SK-N-SH treated with all-trans-retinoic acid at 6 μM for 48 hours (cell line): ENCODE results near the gene RAB35.

ENCODE experiments used
- ATAC-seq: fragments of 200-7000 bp; cut with Tn5 transposase; 3 replicates; pipeline ENCODE4 v1.9.1; 2020; ENCODE audit warnings: mild to moderate bottlenecking, moderate library complexity
- ARNTL ChIP-seq: fragments of 450-650 bp; formaldehyde crosslinking; IDR thresholded peaks from 2 replicates; pipeline ENCODE4 v1.5.0; 2020; ENCODE audit warnings: low read depth, mild to moderate bottlenecking, moderate library complexity, borderline replicate concordance
- BACH2 ChIP-seq: fragments of 250-450 bp; sonication (Bioruptor Pico); IDR thresholded peaks from 2 replicates; pipeline ENCODE4 v1.9.0; 2021; ENCODE audit warnings: mild to moderate bottlenecking, borderline replicate concordance
- CSDC2 ChIP-seq: fragments of 250-450 bp; sonication (Bioruptor Pico); IDR thresholded peaks from 2 replicates; pipeline ENCODE4 v1.5.0; 2020; ENCODE audit warnings: mild to moderate bottlenecking, moderate library complexity
- ESRRG ChIP-seq: fragments of 250-450 bp; sonication (Bioruptor Pico); IDR thresholded peaks from 2 replicates; pipeline ENCODE4 v1.6.1; 2021; ENCODE audit warnings: mild to moderate bottlenecking
- GLIS3 ChIP-seq: fragments of 250-450 bp; sonication (Bioruptor Pico); IDR thresholded peaks from 2 replicates; pipeline ENCODE4 v1.5.0; 2020; ENCODE audit warnings: mild to moderate bottlenecking, moderate library complexity
- ISL1 ChIP-seq: fragments of 250-450 bp; sonication (Bioruptor Pico); IDR thresholded peaks from 2 replicates; pipeline ENCODE4 v2.1.2; 2022; ENCODE audit warnings: mild to moderate bottlenecking, moderate library complexity
- OSR1 ChIP-seq: fragments of 250-450 bp; sonication (Bioruptor Pico); IDR thresholded peaks from 2 replicates; pipeline ENCODE4 v1.8.0; 2022; ENCODE audit warnings: moderate library complexity, mild to moderate bottlenecking, inconsistent platforms
- PPARA ChIP-seq: fragments of 250-450 bp; sonication (Bioruptor Pico); IDR thresholded peaks from 2 replicates; pipeline ENCODE4 v1.5.0; 2020; ENCODE audit warnings: mild to moderate bottlenecking, borderline replicate concordance
- RARB ChIP-seq: fragments of 250-450 bp; sonication (Bioruptor Pico); IDR thresholded peaks from 2 replicates; pipeline ENCODE4 v1.8.0; 2021; ENCODE audit warnings: mild to moderate bottlenecking, moderate library complexity
- SNAI2 ChIP-seq: fragments of 250-450 bp; sonication (Bioruptor Pico); IDR thresholded peaks from 2 replicates; pipeline ENCODE4 v1.5.0; 2020; ENCODE audit warnings: mild to moderate bottlenecking, moderate library complexity
- TCF4 ChIP-seq: fragments of 250-450 bp; sonication (Bioruptor Pico); IDR thresholded peaks from 2 replicates; pipeline ENCODE4 v1.8.0; 2021; ENCODE audit warnings: mild to moderate bottlenecking, moderate library complexity, borderline replicate concordance
- TOX ChIP-seq: fragments of 250-450 bp; sonication (Bioruptor Pico); IDR thresholded peaks from 2 replicates; pipeline ENCODE4 v1.8.0; 2021; ENCODE audit warnings: mild to moderate bottlenecking, moderate library complexity, borderline replicate concordance
- TSHZ2 ChIP-seq: fragments of 250-450 bp; sonication (Bioruptor Pico); IDR thresholded peaks from 2 replicates; pipeline ENCODE4 v1.5.0; 2020; ENCODE audit warnings: mild to moderate bottlenecking, moderate library complexity
- ZC3H10 ChIP-seq: fragments of 250-450 bp; sonication (Bioruptor Pico); IDR thresholded peaks from 2 replicates; pipeline ENCODE4 v1.5.1; 2021; ENCODE audit warnings: mild to moderate bottlenecking, moderate library complexity
- ZFP3 ChIP-seq: fragments of 250-450 bp; sonication (Bioruptor Pico); IDR thresholded peaks from 2 replicates; pipeline ENCODE4 v1.5.0; 2020; ENCODE audit warnings: mild to moderate bottlenecking, moderate library complexity
- ZFP30 ChIP-seq: fragments of 450-650 bp; formaldehyde crosslinking; IDR thresholded peaks from 2 replicates; pipeline ENCODE4 v1.5.0; 2022; ENCODE audit warnings: mild to moderate bottlenecking, moderate library complexity
- ZNF565 ChIP-seq: fragments of 450-650 bp; formaldehyde crosslinking; conservative IDR thresholded peaks from 2 replicates; pipeline ENCODE4 v1.5.0; 2020; ENCODE audit warnings: low read depth, mild to moderate bottlenecking, moderate library complexity
- ZNF70 ChIP-seq: fragments of 450-650 bp; formaldehyde crosslinking; IDR thresholded peaks from 2 replicates; pipeline ENCODE4 v1.5.0; 2020; ENCODE audit warnings: mild to moderate bottlenecking, moderate library complexity
- ZNF8 ChIP-seq: fragments of 450-650 bp; formaldehyde crosslinking; IDR thresholded peaks from 2 replicates; pipeline ENCODE4 v1.5.0; 2020; ENCODE audit warnings: mild to moderate bottlenecking, moderate library complexity
- TF ChIP-seq, protein P1 (sequence below): fragments of 250-450 bp; sonication (Bioruptor Pico); IDR thresholded peaks from 2 replicates; pipeline ENCODE4 v1.8.0; 2021; ENCODE audit warnings: low read depth, mild to moderate bottlenecking, moderate library complexity, borderline replicate concordance
- TF ChIP-seq, protein P2 (sequence below): fragments of 250-450 bp; sonication (Bioruptor Pico); IDR thresholded peaks from 2 replicates; pipeline ENCODE4 v1.5.1; 2020; ENCODE audit warnings: low read depth, mild to moderate bottlenecking, moderate library complexity
- TF ChIP-seq, protein P3 (sequence below): fragments of 250-450 bp; sonication (Bioruptor Pico); IDR thresholded peaks from 2 replicates; pipeline ENCODE4 v1.5.1; 2021; ENCODE audit warnings: mild to moderate bottlenecking, moderate library complexity

Gene RAB35

DNA sequence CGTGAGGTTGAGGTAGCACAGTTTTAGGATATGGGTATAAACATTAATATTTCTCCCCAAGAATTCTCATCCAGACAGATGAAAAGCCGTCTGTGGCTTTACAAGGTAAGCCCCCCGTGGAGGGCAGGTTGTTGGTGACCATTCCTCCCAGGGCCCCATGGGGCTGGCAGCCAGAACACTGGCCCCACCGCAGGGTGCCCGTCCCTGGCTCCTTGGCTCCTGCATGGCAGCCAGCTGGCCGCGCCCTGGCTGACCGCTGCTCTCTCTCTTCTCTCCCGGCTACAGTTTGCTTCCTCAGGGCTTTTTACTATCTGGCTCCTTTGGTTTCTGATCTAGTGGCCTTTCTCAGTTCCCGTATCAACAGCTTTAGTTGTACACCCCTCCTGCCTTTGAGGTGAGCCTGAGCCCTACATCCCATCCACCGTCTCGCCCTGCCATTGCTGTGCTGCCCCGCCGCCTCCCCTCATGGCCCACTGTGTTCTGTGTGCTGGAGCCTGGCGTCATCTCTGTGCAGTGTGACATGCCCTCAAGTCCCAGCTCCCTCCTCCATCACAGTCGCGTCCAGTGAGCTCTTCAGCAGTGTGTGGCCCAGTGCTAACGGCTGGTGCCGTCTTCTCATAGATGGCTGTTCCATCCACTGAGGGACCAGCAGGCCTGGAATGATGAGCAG, 25.8 kb downstream of the RAB35 start:
- no peak for ATAC-seq

DNA sequence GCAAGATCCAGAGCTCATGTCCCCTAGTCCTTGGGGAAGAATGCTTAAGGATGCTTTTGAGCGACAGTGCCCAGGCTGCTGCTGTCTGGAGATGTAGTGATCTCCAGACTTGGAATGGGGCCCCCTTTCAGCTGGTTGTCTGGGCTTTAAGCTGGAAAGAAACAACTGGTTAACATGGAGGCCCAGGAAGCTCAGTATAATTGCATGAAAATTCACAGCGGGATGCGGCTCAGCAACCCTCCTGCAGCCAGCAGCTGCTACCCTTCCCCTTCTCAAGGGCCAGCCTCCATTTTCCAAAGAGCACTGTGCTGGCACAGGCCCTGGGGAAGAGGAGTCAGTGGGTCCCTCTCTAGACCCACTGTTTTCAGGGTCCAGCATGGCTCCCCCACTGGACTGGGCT, 26.3 kb downstream of the RAB35 start:
- ATAC-seq, result no peak
- no peak for TF ChIP-seq RARB (CRISPR knock-in tag)
- no peak for TF ChIP-seq TOX (CRISPR knock-in tag)
- no peak for TF ChIP-seq GLIS3 (CRISPR knock-in tag)
- TF ChIP-seq ZNF8 (CRISPR knock-in tag), result no peak
- TF ChIP-seq ZNF565, result no peak
- TF ChIP-seq ISL1, result no peak
- TF ChIP-seq CSDC2 (CRISPR knock-in tag), result no peak
- no peak for TF ChIP-seq ARNTL (CRISPR knock-in tag)
- no peak for TF ChIP-seq ZFP30
- TF ChIP-seq BACH2 (CRISPR knock-in tag), result no peak
- TF ChIP-seq, protein P1, sequence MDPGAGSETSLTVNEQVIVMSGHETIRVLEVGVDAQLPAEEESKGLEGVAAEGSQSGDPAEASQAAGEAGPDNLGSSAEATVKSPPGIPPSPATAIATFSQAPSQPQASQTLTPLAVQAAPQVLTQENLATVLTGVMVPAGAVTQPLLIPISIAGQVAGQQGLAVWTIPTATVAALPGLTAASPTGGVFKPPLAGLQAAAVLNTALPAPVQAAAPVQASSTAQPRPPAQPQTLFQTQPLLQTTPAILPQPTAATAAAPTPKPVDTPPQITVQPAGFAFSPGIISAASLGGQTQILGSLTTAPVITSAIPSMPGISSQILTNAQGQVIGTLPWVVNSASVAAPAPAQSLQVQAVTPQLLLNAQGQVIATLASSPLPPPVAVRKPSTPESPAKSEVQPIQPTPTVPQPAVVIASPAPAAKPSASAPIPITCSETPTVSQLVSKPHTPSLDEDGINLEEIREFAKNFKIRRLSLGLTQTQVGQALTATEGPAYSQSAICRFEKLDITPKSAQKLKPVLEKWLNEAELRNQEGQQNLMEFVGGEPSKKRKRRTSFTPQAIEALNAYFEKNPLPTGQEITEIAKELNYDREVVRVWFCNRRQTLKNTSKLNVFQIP (CRISPR knock-in tag), result no peak
- no peak for TF ChIP-seq OSR1 (CRISPR knock-in tag)
- TF ChIP-seq, protein P2, sequence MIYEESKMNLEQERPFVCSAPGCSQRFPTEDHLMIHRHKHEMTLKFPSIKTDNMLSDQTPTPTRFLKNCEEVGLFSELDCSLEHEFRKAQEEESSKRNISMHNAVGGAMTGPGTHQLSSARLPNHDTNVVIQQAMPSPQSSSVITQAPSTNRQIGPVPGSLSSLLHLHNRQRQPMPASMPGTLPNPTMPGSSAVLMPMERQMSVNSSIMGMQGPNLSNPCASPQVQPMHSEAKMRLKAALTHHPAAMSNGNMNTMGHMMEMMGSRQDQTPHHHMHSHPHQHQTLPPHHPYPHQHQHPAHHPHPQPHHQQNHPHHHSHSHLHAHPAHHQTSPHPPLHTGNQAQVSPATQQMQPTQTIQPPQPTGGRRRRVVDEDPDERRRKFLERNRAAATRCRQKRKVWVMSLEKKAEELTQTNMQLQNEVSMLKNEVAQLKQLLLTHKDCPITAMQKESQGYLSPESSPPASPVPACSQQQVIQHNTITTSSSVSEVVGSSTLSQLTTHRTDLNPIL (CRISPR knock-in tag), result no peak
- TF ChIP-seq ESRRG (CRISPR knock-in tag), result no peak
- TF ChIP-seq ZC3H10 (CRISPR knock-in tag), result no peak
- no peak for TF ChIP-seq ZFP3 (CRISPR knock-in tag)
- no peak for TF ChIP-seq SNAI2 (CRISPR knock-in tag)
- no peak for TF ChIP-seq TCF4 (CRISPR knock-in tag)
- TF ChIP-seq, all 23 proteins: peak for 0

More for the DNA sequence above, 25.8 kb downstream of the RAB35 start:
- TF ChIP-seq TOX (CRISPR knock-in tag), result no peak
- TF ChIP-seq ISL1, result no peak
- TF ChIP-seq ESRRG (CRISPR knock-in tag), result no peak
- no peak for TF ChIP-seq TSHZ2 (CRISPR knock-in tag)
- no peak for TF ChIP-seq ZFP30
- TF ChIP-seq ZFP3 (CRISPR knock-in tag), result no peak
- TF ChIP-seq OSR1 (CRISPR knock-in tag), result no peak
- no peak for TF ChIP-seq TCF4 (CRISPR knock-in tag)
- TF ChIP-seq ZNF70 (CRISPR knock-in tag), result no peak
- TF ChIP-seq ZNF565, result no peak
- TF ChIP-seq, protein P3, sequence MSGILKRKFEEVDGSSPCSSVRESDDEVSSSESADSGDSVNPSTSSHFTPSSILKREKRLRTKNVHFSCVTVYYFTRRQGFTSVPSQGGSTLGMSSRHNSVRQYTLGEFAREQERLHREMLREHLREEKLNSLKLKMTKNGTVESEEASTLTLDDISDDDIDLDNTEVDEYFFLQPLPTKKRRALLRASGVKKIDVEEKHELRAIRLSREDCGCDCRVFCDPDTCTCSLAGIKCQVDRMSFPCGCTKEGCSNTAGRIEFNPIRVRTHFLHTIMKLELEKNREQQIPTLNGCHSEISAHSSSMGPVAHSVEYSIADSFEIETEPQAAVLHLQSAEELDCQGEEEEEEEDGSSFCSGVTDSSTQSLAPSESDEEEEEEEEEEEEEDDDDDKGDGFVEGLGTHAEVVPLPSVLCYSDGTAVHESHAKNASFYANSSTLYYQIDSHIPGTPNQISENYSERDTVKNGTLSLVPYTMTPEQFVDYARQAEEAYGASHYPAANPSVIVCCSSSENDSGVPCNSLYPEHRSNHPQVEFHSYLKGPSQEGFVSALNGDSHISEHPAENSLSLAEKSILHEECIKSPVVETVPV (CRISPR knock-in tag), result no peak
- TF ChIP-seq BACH2 (CRISPR knock-in tag), result no peak
- TF ChIP-seq PPARA (CRISPR knock-in tag), result no peak

DNA sequence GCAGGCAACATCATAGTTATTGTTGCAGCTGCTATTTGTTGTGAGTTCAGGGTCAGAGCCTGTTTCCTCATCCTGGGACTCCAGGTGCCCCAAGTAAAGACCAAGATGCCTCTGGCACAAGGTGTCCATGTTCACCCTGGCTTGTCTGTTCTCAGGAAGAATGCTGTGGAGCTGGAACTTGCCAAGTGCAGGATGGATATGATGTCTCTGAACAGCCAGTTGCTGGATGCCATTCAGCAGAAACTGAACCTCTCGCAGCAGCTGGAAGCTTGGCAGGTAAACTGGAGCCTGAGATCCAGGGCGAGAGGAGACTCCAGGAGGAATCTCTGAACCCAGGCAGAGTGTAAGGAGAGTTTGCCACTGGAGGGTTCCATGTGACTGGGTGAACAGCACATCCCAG, 26.8 kb downstream of the RAB35 start:
- ATAC-seq, result no peak
- TF ChIP-seq ISL1 (no peak), TSHZ2 (CRISPR knock-in tag) (no peak), GLIS3 (CRISPR knock-in tag) (no peak), PPARA (CRISPR knock-in tag) (no peak), BACH2 (CRISPR knock-in tag) (no peak), TOX (CRISPR knock-in tag) (no peak), ARNTL (CRISPR knock-in tag) (no peak), ZFP30 (no peak), RARB (CRISPR knock-in tag) (no peak)
